Muscle layer of duodenum (tissue), 2 donors: Measurements from ENCODE around the gene GAB1.
"Not testable (repeated sequence)": the region's sequence is repeated elsewhere in the genome, so short reads cannot be mapped to it uniquely, and the experiment has no call there.

Source experiments
- H3K27ac ChIP-seq: one replicate; pipeline ENCODE4 v1.7.0; 2013; ENCODE audit warnings: mild to moderate bottlenecking, low read length
- H3K27me3 ChIP-seq: one replicate; pipeline ENCODE4 v1.7.0; 2013; ENCODE audit warnings: low read depth, mild to moderate bottlenecking, control low read depth, low read length
- H3K36me3 ChIP-seq, 2 donors: one replicate each; pipeline ENCODE4 v1.7.0; 2013; ENCODE audit warnings: low read length in 2 of 2, control low read depth in 1 of 2, mild to moderate bottlenecking in 1 of 2; ENCODE audit not compliant: insufficient read depth in 2 of 2, control insufficient read depth in 1 of 2
- H3K4me1 ChIP-seq, 2 donors: one replicate each; pipeline ENCODE4 v1.7.0; 2013; ENCODE audit warnings: low read length in 2 of 2, mild to moderate bottlenecking in 2 of 2, control low read depth in 1 of 2, moderate library complexity in 1 of 2; ENCODE audit not compliant: insufficient read depth in 2 of 2, control insufficient read depth in 1 of 2
- H3K4me3 ChIP-seq, 2 donors: one replicate each; pipeline ENCODE4 v1.7.0; 2013; ENCODE audit warnings: low read length in 2 of 2, low read depth in 1 of 2, mild to moderate bottlenecking in 1 of 2
- H3K9me3 ChIP-seq, 2 donors: one replicate each; pipeline ENCODE4 v1.7.0; 2013; ENCODE audit warnings: low read length in 2 of 2, control low read depth in 1 of 2, mild to moderate bottlenecking in 1 of 2; ENCODE audit not compliant: control insufficient read depth in 1 of 2
- donor health status: healthy.

Gene GAB1

DNA sequence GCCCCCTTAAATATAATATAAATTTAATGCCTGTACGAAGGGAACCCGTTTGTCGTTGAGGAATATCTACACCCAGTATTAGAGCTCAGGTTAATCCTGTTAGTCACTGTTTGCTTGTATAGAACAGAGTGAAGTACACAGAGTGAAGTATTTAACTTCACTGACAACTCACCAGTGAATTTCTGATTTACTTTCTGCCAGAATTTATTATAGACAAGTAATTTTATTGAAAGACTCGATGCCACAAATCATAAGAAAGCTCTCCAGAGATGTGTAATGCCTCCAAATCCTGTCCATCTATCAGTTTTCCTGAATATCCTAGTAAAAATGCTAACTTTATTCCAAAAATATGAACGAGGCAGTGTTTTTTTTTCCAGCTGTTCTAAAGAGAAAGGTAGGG lies 1.6 kb downstream of the GAB1 start:
- H3K9me3 ChIP-seq = no peaks in the 10 kb centered on the region
- no peaks in the 10 kb centered on the region for H3K36me3 ChIP-seq
- peaks cover 9 to 38% of the 10 kb centered on the region in 2 donors for H3K4me1 ChIP-seq
- peak overlapping the region; percentile 78 for H3K27ac ChIP-seq
- peak overlapping the region; percentile 85 to 99 for H3K4me3 ChIP-seq
- H3K27me3 ChIP-seq = no peaks in the 10 kb centered on the region

DNA sequence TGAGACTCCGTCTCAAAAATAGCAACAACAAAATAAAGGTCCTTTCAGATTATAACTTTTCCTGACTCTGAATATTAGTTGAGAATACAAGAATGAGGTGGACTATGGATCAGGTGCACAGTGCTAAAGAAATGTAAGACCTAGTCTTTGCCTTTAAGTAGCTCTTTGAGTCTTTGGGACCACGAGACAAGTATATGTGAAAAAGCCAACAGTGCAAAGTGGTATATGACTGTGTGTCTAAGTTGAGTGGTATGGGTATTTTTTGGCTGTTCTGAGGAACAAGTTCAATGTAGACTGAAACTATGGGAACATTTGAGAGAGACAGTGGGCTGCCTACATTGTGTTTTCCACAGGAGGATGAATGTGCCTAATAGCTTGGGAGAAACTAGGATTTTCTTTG lies 2.8 kb downstream of the GAB1 start:
- H3K9me3 ChIP-seq = no peaks in the 10 kb centered on the region
- H3K4me1 ChIP-seq = peaks cover 13 to 49% of the 10 kb centered on the region in 2 donors
- H3K4me3 ChIP-seq = peak overlapping the region; percentile 23 to 99
- H3K27me3 ChIP-seq = no peaks in the 10 kb centered on the region
- H3K36me3 ChIP-seq = no peaks in the 10 kb centered on the region
- H3K27ac ChIP-seq = no peak overlapping the region

DNA sequence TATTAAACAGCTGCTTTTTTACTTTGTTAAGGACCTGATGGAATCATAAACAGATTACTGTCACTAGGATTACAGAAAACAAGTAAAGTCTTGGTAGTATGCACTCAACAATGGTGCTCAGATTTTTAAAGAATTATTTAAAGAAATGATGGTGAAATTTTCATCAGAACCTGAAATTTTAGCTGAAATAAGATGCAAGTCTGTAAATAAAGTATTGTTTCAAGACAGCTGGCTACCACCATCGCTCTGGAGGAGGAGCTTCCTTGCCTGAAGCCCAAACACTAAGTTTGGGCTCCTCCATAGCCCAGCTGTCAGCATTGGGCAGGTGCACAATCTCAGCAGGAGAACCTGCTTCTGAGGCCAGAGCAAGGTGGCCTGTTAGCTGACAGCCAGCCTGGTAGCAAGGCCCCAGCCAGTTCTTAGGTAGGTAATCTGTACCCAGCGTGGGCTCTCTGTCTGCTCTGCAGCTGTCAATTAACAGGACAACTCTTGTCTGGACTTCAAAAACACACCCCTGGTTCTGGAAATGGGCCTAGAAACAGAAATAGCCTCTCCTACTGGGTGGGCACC lies 4.6 kb downstream of the GAB1 start:
- Histone ChIP-seq H3K4me3 (no peak overlapping the region), H3K4me1 (peaks cover 18 to 60% of the 10 kb centered on the region in 2 donors), H3K27me3 (no peaks in the 10 kb centered on the region), H3K27ac (peak overlapping the region; percentile 54), H3K36me3 (no peaks in the 10 kb centered on the region), H3K9me3 (no peaks in the 10 kb centered on the region)

DNA sequence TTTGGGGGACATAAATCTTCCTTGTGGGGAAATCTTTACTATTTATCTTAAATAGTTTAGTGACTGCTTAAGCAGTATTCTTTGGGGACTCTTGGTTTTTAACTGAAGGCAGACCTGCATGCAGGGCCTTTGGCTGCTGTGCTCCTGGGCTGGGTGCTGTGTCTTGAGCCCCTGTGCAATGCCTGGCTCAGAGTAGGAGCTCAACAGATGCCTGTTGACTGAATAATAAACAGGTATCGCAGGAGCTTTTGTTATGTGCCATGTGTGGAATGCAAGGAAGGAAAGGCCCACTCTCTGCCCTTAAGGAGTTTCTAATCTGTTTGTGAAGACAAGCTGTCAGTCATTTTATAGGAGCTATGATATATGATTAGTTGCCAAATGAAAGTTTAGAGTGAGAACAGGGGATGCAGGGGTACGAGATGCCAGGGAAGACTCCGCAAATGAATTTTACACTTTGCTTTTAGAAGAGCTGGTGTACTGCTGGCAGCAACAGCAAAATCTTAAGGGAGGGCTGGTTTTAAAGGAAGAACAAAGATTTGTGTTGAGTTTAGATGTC lies 6.7 kb downstream of the GAB1 start:
- no peaks in the 10 kb centered on the region for H3K36me3 ChIP-seq
- peaks cover 18 to 58% of the 10 kb centered on the region in 2 donors for H3K4me1 ChIP-seq
- peak overlapping the region; percentile 37 for H3K27ac ChIP-seq
- H3K27me3 ChIP-seq = no peaks in the 10 kb centered on the region
- no peaks in the 10 kb centered on the region for H3K9me3 ChIP-seq
- no peak overlapping the region for H3K4me3 ChIP-seq

DNA sequence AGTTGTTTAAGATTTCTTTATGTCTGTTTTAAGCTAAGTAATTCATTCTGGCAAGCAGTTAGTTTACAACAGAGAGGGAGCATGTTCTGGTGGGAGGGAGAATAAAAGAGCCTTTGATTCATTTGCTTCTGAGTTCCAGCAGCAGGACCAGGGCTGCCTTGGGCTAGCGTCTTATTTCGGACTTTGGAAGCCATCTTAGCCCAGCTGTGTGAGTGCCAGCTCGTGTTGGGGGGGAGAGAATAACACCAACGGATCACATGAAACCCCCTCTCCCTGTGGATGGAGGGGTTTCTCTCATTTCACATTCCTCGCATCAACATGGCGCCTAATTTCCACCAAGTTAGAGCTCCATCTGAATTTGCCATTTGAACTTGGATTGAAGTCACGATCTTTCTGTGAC lies 7.4 kb downstream of the GAB1 start:
- Histone ChIP-seq H3K4me1 (peaks cover 18 to 51% of the 10 kb centered on the region in 2 donors), H3K4me3 (no peak overlapping the region), H3K27me3 (no peaks in the 10 kb centered on the region), H3K9me3 (no peaks in the 10 kb centered on the region), H3K27ac (peak overlapping the region; percentile 37), H3K36me3 (no peaks in the 10 kb centered on the region)

DNA sequence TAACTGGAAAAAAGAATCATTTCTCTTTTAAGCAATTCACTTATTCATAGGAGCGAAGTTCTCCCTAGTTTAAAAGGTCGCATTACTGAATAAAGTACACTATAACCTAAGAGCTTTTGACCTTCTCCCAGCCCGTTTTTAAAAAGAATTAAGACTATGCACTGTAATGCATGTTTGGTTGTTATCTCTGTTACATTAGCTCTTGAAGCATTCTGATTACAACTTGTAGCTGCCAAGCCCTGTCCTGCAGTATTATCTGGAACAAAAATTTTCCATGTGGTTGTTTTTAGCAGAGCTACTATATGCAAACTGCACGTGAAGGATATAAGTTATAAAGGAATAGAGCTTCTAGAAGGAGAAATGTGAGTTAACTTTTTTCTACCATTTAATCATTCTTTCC lies 8.1 kb downstream of the GAB1 start:
- H3K27ac ChIP-seq = peak overlapping the region; percentile 37
- no peaks in the 10 kb centered on the region for H3K27me3 ChIP-seq
- no peaks in the 10 kb centered on the region for H3K9me3 ChIP-seq
- H3K4me1 ChIP-seq = peaks cover 18 to 44% of the 10 kb centered on the region in 2 donors
- H3K36me3 ChIP-seq = no peaks in the 10 kb centered on the region
- no peak overlapping the region for H3K4me3 ChIP-seq

DNA sequence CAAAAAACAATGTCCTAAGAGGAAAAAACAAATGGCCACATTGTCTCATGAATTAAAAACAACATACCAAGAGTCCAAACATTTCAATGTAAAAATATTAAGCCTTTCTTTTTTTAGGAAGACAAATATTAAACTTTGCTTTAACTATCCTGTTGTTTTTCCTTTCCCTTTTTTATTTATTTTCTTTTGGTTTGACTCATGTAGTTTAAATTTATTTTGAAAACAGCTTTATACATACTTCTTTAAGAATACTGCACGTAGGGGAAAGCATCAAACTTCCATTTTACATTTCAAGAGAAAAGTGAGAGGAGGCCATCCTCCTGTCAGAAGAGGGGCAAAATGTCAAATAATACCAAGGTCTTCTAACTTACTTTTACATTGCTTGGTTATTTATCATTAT lies 8.7 kb downstream of the GAB1 start:
- H3K27me3 ChIP-seq = no peaks in the 10 kb centered on the region
- no peak overlapping the region for H3K4me3 ChIP-seq
- no peaks in the 10 kb centered on the region for H3K36me3 ChIP-seq
- H3K27ac ChIP-seq = peak overlapping the region; percentile 3
- peaks cover 18 to 40% of the 10 kb centered on the region in 2 donors for H3K4me1 ChIP-seq
- H3K9me3 ChIP-seq = no peaks in the 10 kb centered on the region

DNA sequence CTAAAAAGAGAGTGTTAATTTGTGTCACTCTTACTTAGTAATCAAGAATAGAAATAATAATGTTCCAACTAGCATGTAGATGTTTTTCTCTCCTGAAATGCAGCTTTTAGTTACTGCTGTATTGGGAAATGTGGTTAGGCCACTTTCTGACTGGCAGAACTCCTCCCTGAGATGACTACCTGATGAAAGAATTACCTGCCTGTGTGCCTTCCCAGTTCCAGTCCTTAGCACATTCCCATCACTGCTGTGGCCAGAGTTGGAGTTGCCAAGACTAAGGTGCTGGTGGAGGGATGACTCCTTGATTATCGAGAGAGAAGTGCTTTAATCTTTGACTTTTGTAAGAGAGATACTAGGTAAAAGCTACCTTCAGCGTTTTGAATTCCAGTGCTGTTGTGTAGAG lies 9.5 kb downstream of the GAB1 start:
- Histone ChIP-seq H3K36me3 (no peaks in the 10 kb centered on the region), H3K9me3 (no peaks in the 10 kb centered on the region), H3K27me3 (no peaks in the 10 kb centered on the region), H3K4me3 (no peak overlapping the region), H3K4me1 (peaks cover 14 to 40% of the 10 kb centered on the region in 2 donors), H3K27ac (no peak overlapping the region)

DNA sequence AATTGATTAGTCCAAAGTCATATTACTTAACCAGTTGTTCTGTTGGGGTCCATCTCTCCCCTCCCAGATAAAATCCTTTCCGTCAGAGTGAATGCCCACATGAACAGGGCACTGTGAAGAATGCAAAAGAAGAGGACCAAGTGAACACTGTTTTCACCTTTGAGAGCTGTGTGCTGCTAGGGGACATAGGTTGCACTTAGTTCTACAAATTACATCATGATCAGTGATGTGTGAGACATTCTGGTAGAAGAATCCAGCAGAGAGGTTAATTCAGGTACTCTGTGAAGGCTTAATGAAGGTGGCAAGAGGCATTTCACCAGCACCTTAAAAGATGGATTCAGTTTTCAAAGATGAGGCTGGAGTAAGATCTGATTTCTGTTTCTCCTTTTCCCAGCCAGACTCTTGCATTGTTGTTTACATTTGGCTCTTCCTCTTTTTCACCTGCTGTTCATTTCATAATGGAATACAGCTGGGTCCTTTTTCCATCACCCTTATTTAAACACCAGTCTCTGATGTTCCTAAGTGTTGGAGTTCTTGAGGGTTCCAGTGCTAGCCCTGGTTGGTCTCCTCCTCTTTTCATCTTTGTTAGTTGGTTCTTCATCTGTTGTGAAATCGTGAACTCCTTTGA lies 10.9 kb downstream of the GAB1 start:
- H3K4me3 ChIP-seq = no peak overlapping the region
- peaks cover 17 to 46% of the 10 kb centered on the region in 2 donors for H3K4me1 ChIP-seq
- no peaks in the 10 kb centered on the region for H3K9me3 ChIP-seq
- no peaks in the 10 kb centered on the region for H3K27me3 ChIP-seq
- H3K36me3 ChIP-seq = no peaks in the 10 kb centered on the region
- no peak overlapping the region for H3K27ac ChIP-seq

DNA sequence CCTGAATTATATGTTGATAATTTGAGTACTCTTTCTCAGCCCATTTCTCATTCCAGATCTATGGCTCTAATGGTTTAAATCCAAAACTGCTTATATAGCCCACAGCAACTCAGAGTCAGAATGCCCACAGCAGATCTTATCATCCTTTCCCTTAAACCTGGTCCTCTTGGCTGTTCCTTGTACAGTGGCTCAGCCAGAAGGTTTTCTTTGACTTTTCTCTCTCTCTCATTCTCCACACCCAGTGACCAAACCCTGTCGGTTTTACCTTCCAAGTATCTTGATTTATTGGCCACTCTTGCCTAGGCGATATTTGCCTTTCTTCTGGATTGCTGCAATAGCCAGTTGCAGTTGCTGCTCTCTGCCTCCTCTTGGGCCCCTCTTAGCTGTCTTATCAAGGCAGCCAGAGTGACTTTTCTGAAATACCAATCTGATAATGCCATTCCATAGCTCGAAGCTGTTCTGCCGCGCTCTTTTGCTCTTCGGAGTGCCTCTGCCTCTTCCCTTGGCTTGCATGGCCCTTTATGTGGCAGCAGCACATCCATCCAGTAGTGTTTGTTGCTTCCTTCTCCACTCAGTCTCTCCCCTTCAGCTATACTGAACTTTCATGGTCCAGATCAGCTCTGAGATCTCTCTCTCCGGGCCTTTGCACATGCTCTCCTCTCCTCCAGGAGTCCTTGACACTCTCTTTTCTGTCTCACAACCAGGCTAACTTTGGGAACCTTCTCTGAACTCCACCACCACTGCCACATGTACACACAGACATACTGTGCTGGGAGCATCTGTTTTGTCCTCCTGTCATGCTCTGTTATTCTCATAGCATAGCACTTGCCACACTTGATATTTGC lies 11.8 kb downstream of the GAB1 start:
- no peaks in the 10 kb centered on the region for H3K27me3 ChIP-seq
- H3K27ac ChIP-seq = no peak overlapping the region
- no peaks in the 10 kb centered on the region for H3K9me3 ChIP-seq
- H3K36me3 ChIP-seq = no peaks in the 10 kb centered on the region
- H3K4me3 ChIP-seq = no peak overlapping the region
- H3K4me1 ChIP-seq = peaks cover 25 to 45% of the 10 kb centered on the region in 2 donors

DNA sequence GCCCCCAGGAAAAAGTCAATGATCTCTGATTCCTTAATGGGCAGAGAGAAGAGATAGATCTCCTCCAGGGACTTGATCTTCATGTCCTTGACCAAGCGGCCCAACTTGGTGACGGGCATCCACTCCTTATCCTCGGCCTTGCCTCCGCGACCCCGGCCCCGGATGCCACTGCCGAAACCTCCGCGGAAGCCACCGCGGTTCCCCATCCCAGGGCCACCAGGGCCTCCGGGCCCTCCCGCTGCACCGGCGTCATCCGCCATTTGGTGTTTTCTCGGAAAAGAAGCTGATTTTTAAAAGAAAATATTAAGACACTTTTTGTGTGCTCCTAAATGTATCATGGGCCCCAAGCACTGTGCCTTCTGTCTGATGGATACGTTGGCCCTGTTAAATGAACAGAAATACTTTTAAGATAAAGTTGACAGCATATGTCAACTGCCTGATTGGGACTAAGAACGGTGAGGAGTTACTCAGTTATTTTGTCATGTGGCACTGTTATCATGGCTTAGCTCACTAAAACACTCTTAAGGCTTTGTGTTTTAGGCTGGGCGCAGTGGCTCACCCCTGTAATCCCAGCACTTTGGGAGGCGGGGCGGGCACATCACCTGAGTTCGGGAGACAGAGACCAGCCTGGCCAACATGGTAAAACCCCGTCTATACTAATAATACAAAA lies 13.3 kb downstream of the GAB1 start:
- peaks cover 16 to 38% of the 10 kb centered on the region in 2 donors for H3K4me1 ChIP-seq
- not testable (repeated sequence) for H3K27me3 ChIP-seq, H3K36me3 ChIP-seq, H3K27ac ChIP-seq, H3K9me3 ChIP-seq, H3K4me3 ChIP-seq
